SH-SY5Y (cell line): ENCODE results near the gene LCNL1.

Experiments used
- GATA2 ChIP-seq: IDR thresholded peaks from 2 replicates; pipeline ENCODE4 v1.6.1; 2011; ENCODE audit warnings: mild to moderate bottlenecking, low read depth, low read length
- GATA3 ChIP-seq: IDR thresholded peaks from 2 replicates; pipeline ENCODE4 v1.6.1; 2011; ENCODE audit warnings: low read depth, mild to moderate bottlenecking, low read length, moderate library complexity

DNA sequence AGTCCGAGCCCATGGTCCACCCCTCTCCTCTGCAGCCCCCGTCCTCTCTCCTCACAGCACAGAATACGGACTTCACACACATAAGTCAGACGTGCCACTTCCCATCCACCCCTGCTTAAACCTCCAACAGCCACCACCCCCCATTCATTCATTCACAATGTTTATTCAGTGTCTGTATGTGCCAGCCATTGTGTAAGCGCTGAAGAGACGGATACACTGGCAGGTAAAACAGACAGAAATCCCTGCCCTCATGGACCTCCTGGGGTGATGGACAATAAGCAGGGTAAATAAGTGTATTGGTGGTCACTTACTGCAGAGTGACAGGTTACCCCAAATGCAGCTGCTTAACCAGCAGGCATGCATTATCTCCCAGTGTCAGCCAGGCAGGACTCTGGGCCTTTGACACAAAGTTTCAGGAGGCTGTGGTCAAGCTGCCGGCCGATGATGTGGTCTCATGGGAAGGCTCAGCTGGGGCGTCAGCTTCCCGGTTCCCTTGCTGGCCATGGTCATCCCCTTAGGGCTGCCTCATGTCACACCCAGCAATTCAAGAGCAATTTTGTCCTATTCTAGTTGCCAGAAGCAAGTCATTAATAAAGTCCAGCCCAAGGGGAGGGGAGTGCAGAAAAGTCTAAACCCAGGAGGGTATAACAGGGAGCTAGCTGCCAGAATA, 7.6 kb downstream of the LCNL1 start:
- no peak for TF ChIP-seq GATA2
- TF ChIP-seq GATA3: no peak
